Mucosa of descending colon (tissue), 3 donors: Measurements from ENCODE around the gene PDE8A. TPM values are rescaled to one million over a fixed set of nuclear protein-coding genes. Genes with fewer than 3 reads are reported as not detected.
A peak's percentile ranks its signal among the peaks of the same experiment; 100 is the strongest.

Experiments used
- ATAC-seq: fragments of 200-7000 bp; cut with Tn5 transposase; one replicate; pipeline ENCODE4 v1.9.1; 2020; ENCODE audit warnings: mild to moderate bottlenecking, moderate library complexity
- DNase-seq, 3 donors: peaks; one replicate each; pipeline ENCODE4 v3.0.0-alpha.2; 2020
- H3K36me3 ChIP-seq: fragments of 200-600 bp; one replicate; pipeline ENCODE4 v1.8.0; 2021; ENCODE audit warnings: low read depth, mild to moderate bottlenecking
- H3K4me1 ChIP-seq: fragments of 200-600 bp; one replicate; pipeline ENCODE4 v1.8.0; 2021; ENCODE audit warnings: low read depth, mild to moderate bottlenecking
- H3K4me3 ChIP-seq: fragments of 200-600 bp; one replicate; pipeline ENCODE4 v1.8.0; 2021; ENCODE audit warnings: mild to moderate bottlenecking
- H3K9me3 ChIP-seq: fragments of 200-600 bp; one replicate; pipeline ENCODE4 v1.8.0; 2021; ENCODE audit warnings: mild to moderate bottlenecking
- intact Hi-C, 2 donors: fragments of 100-400 bp; cut with DNase I in 1 of 2; cut with micrococcal nuclease in 1 of 2; formaldehyde crosslinking; loops; one replicate each; pipeline versions ENCODE4 v1.11.0 to v1.11.1; 2022; cut with DNase I, micrococcal nuclease
- total RNA-seq, 3 donors: library from RNA; stranded (reverse); fragmentation: NEBNext Ultra II Directional in 2 of 3; extraction: Animal tissue kit (Norgen Biotek cat#: 25700) in 2 of 3; gene quantifications; one replicate each; pipeline versions ENCODE4 v1.2.1 to v1.2.4, GENCODE V29; 2021 to 2023
- TF ChIP-seq, protein P1 (sequence below): fragments of 200-600 bp; IDR thresholded peaks from one replicate; pipeline ENCODE4 v1.8.0; 2022; ENCODE audit warnings: antibody characterized with exemption, mild to moderate bottlenecking
- donor health status: DM: no; HTN: no; CAD: no; lungs with moderate emphysema.
- donor health status: DM: no; HTN: no; CAD: no.
- donor health status: DM: no; HTN: yes; CAD: no.

Gene PDE8A
- total RNA-seq, 3 donors from 2014 or later = 79.7 to 117 (median 98.3) TPM

DNA sequence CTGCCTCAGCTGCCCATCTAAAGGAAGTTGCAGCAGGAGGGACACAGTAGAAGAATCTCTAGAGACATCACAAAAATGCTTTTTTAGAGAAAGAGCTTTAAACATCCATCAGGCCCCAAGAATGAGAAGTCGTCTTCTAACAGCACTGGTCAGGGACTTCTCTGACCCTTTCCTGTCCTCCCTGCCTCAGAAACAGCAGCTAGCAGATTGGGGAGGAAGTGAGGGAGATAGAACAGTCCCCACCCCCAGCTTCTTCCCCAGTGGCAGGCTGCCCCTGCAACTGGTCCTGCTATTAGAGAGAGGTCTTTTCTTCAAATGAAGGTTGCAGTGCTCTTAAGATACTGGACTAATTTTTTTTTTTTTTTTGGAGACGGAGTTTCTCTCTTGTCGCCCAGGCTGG lies 55.1 kb downstream of the PDE8A start:
- DNase-seq = no peak
- TF ChIP-seq, protein P1, sequence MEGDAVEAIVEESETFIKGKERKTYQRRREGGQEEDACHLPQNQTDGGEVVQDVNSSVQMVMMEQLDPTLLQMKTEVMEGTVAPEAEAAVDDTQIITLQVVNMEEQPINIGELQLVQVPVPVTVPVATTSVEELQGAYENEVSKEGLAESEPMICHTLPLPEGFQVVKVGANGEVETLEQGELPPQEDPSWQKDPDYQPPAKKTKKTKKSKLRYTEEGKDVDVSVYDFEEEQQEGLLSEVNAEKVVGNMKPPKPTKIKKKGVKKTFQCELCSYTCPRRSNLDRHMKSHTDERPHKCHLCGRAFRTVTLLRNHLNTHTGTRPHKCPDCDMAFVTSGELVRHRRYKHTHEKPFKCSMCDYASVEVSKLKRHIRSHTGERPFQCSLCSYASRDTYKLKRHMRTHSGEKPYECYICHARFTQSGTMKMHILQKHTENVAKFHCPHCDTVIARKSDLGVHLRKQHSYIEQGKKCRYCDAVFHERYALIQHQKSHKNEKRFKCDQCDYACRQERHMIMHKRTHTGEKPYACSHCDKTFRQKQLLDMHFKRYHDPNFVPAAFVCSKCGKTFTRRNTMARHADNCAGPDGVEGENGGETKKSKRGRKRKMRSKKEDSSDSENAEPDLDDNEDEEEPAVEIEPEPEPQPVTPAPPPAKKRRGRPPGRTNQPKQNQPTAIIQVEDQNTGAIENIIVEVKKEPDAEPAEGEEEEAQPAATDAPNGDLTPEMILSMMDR = no peak
- Histone ChIP-seq H3K36me3 (no peaks in the 10 kb centered on the region), H3K9me3 (no peaks in the 10 kb centered on the region), H3K4me3 (no peak overlapping the region), H3K4me1 (peaks cover 30% of the 10 kb centered on the region)
- intact Hi-C loops = no loop called here
- ATAC-seq = no peak

DNA sequence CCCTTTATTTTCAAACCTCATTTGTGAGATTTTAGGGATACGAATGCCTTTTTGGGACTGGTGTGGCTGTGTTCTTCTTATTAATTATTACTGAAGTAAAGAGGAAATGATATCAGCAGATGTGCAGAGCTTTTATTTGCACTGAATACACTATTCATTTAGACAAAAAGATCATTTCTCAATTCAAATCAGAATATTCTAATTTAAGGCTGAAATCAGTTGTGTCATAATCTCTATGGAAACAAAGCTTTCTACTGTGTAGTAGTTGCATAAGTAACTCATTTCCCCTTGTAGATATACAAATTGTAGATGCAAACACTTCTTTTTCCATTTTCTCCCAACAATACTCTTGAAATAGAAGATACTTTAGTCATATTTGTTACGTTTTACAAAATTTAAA lies 56.0 kb downstream of the PDE8A start:
- Histone ChIP-seq H3K4me3 (no peak overlapping the region), H3K4me1 (peaks cover 21% of the 10 kb centered on the region), H3K36me3 (no peaks in the 10 kb centered on the region), H3K9me3 (no peaks in the 10 kb centered on the region)
- intact Hi-C loops = no loop called here
- DNase-seq = no peak
- TF ChIP-seq, protein P1 = no peak
- ATAC-seq = no peak

DNA sequence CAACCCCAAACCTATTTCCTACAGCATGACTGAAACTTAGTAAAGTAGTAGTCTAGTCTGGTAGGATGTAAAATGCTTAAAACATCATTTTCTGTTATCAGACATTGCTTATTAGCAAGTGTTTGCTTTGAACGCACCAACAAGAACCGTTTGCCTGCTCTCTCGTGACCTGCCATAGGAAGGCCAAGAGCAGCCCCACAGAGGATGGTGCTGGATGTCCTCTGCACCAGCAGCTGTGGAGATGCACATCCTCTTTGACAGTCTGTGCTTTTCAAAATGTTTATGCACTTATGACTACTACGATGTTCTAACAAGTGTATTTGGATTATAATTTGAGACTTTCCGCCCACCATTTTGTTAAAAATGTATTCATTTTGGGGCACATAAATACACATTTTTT lies 59.6 kb downstream of the PDE8A start:
- TF ChIP-seq, protein P1 = no peak
- DNase-seq (no peak), ATAC-seq (no peak)
- H3K4me1 ChIP-seq = peaks cover 8% of the 10 kb centered on the region
- H3K36me3 ChIP-seq = no peaks in the 10 kb centered on the region
- intact Hi-C loops = loop anchor here (5.0 kb wide), 1 partner anchor 84 kb away; no protein-coding TSS in a partner anchor
- no peaks in the 10 kb centered on the region for H3K9me3 ChIP-seq
- no peak overlapping the region for H3K4me3 ChIP-seq

DNA sequence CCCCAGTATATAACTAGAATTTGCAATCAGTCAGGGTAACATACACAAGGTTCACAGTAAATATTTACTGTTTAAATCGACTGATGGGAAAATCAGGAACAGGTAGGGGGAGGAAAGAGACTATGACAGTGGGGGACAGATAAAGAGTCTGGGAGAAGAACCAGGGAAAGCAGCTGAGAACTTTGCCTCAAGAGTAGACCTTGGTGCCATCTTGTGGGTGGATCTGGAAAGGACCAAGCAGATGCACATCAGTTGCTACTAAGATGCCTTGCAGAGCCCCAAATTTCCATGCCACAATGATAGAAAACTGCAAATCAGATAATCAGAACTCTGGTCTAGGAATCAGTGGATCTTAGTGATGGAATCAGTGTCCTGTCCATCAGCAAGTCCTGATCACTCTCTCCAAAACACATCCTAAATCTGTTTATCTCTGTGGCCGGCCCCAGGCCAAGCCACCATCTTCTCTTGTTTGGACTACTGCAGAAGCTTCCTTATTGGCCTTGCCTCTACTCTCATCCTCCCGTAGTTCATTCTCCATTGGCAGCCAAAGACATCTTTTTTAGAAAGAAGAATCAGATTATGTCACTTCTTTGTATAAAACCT lies 62.7 kb downstream of the PDE8A start:
- intact Hi-C loops = loop anchor here (5.0 kb wide), 1 partner anchor 87 kb away; no protein-coding TSS in a partner anchor
- peak in 1 of 3 donors; percentile 84 for DNase-seq

DNA sequence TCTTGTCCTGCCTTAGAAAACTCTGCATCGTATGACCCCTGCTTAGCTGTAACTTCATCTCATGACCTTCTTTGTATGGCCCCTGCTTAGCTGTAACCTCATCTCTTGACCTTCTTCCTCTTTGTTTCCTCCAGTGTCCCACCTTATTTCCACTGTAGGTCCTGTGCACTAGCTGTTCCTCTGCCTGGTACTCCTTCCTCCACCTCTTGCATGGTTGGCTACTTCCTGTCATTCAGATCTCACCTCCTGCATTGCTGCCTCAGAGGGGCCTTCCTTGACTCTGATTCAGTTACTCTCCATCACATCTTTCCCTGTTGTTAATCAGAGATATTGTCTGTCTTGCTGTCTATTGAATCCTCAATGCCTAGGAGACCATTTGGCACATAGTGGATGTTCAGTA lies 63.2 kb downstream of the PDE8A start:
- Histone ChIP-seq H3K4me3 (no peak overlapping the region), H3K36me3 (no peaks in the 10 kb centered on the region), H3K4me1 (peaks cover 14% of the 10 kb centered on the region), H3K9me3 (no peaks in the 10 kb centered on the region)
- DNase-seq (no peak), ATAC-seq (no peak)
- TF ChIP-seq, protein P1 = no peak
- intact Hi-C loops = loop anchor here (5.0 kb wide), 1 partner anchor 88 kb away; no protein-coding TSS in a partner anchor

More for the DNA sequence above, 62.7 kb downstream of the PDE8A start:
- Histone ChIP-seq H3K4me1 (peaks cover 14% of the 10 kb centered on the region), H3K4me3 (no peak overlapping the region), H3K9me3 (no peaks in the 10 kb centered on the region), H3K36me3 (no peaks in the 10 kb centered on the region)
- TF ChIP-seq, protein P1 = peak; percentile 30
- peak; percentile 85 for ATAC-seq
